NCI-H446 treated with DMSO at 0.1 percent for 48 hours (cell line): ENCODE data around the gene DEPP1.

ENCODE experiments used
- DNase-seq: peaks from one replicate; lab custom pipeline; 2025; lab: John Stamatoyannopoulos, UW

DEPP1 gene

GRCh38 chr10:44932517-44933450 lies 45.8 kb downstream of the DEPP1 start:
- DNase-seq: no peak

- no peak for DNase-seq
Measured at GRCh38 chr10:44931621-44932516, 46.7 kb downstream of the DEPP1 start.

- DNase-seq: no peak
Measured at GRCh38 chr10:44930904-44931620, 47.5 kb downstream of the DEPP1 start.

- DNase-seq: no peak
Measured at GRCh38 chr10:44929356-44930255, 49.0 kb downstream of the DEPP1 start.

DNA sequence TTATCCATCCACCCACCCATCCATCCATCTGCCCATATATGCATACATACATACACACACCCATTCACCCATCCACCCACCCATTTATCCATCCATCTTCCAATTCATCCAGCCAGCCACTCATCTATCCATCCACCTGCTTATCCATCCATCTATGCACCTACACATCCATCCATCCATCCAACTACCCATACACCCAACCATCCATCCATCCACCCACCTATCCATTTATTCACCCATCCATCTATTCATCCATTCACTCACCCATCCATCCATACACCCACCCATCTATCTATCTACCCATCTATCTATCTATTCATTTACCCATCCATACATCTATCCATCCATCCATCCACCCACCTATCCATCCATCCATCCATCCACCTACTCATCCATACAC lies 50.1 kb downstream of the DEPP1 start:
- no peak for DNase-seq

DNA sequence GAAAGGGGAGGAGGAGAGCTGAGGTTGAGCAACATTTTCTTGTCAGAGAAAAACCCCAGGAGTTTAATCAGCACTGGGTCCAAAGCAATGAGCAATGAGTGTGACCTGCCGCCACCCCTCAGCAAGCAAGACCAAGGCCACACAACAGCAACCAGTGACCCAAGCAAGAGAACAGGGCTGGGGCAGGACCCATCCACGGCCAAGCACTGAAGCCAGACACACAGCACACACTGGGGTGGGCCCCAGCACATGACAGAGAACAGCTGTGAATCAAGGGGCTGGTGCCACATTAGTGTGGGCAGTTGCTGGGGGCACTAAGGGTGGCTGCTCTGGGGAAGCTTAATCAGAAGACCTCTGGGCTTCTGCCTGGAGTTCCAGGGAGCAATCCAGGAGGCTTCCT lies 51.3 kb downstream of the DEPP1 start:
- DNase-seq: no peak

GRCh38 chr10:44926751-44927351 lies 51.8 kb downstream of the DEPP1 start:
- DNase-seq: no peak
